ENCODE results near the gene MCHR1. TPM values are rescaled to one million over a fixed set of nuclear protein-coding genes. Genes with fewer than 3 reads are reported as not detected.

Gene MCHR1
- total and polyA plus RNA-seq, 12 donors: 0.15 to 1.5 (median 0.37) TPM; not detected in 1

DNA sequence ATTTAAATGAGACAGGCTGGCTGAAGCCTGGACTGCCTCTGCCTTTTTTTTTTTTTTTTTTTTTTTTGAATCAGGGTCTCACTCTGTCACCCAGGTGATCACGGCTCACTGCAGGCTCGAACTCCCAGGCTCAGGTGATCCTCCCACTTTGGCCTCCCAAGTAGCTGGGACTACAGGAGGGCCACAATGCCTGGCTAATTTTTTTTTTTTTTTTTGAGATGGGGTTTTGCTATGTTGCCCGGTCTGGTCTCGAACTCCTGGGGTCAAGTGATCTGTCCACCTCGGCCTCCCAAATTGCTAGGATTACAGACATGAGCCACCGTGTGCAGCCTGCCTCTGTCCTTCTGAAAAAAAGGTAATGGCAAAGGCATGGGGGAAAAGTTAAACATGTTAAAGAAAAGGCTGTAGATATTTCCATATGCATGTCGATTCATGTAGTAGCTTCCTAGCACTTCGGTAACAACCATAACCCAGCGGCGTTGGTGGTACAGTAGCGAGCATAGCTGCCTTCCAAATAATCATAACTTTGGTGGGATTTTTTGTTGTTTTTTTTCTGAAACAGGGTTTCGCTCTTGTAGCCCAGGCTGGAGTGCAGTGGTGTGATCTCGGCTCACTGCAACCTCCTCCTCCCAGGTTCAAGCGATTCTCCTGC, 48.8 kb downstream of the MCHR1 start:
- H3K27ac ChIP-seq: peak overlapping the region in 1 of 10 donors; percentile 46
- ATAC-seq (no peak), DNase-seq (no peak)
- TF ChIP-seq CTCF (IDR thresholded peaks at IDR 0.05): no peak
- H3K9me3 ChIP-seq: no peaks in the 10 kb centered on the region
- peaks cover 0 to 11% (median 5%) of the 10 kb centered on the region in 9 donors for H3K4me1 ChIP-seq
- no peaks in the 10 kb centered on the region for H3K36me3 ChIP-seq
- 92 to 96% methylated on average over 14 of the region's 14 CpGs for WGBS, 2 donors
- intact Hi-C loops (cut with DNase I): no loop called here
- no peaks in the 10 kb centered on the region for H3K27me3 ChIP-seq
- H3K4me3 ChIP-seq: no peak overlapping the region

GRCh38 chr22:40728731-40729189, 49.5 kb downstream of the MCHR1 start:
- ATAC-seq: no peak
- WGBS, 2 donors: 54% methylated on average over 13 of the region's 13 CpGs
- Histone ChIP-seq H3K27me3 (no peaks in the 10 kb centered on the region), H3K4me3 (no peak overlapping the region), H3K4me1 (peaks cover 0 to 13% (median 5%) of the 10 kb centered on the region in 9 donors), H3K27ac (peak overlapping the region in 1 of 10 donors; percentile 46), H3K36me3 (no peaks in the 10 kb centered on the region), H3K9me3 (no peaks in the 10 kb centered on the region)
- TF ChIP-seq CTCF (IDR thresholded peaks at IDR 0.05): no peak
- intact Hi-C loops (cut with DNase I): no loop called here
- DNase-seq: no peak

DNA sequence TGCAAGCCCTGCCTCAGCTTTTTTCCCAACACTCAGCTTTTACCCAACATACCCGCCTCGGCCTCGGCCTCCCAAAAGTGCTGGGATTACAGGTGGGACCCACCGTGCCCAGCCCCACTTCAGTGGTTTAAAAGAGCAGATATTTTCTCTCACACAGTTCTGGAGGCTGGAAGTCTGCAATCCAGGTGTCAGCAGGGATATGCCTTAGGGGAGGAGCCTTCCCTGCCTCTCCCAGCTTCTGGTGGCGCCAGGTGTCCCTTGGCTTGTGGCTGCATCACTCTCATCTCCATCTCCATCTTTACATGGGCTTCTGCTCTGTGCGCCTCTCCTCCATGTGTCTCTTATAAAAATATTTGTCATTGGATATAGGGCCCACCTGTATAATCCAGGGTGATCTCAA, 50.0 kb downstream of the MCHR1 start:
- ATAC-seq (no peak), DNase-seq (no peak)
- Histone ChIP-seq H3K4me1 (peaks cover 0 to 13% (median 5%) of the 10 kb centered on the region in 9 donors), H3K27me3 (no peaks in the 10 kb centered on the region), H3K9me3 (no peaks in the 10 kb centered on the region), H3K27ac (no peak overlapping the region), H3K4me3 (no peak overlapping the region), H3K36me3 (no peaks in the 10 kb centered on the region)
- TF ChIP-seq CTCF (IDR thresholded peaks at IDR 0.05): no peak
- intact Hi-C loops (cut with DNase I): no loop called here
- WGBS, 2 donors: 83 to 98% methylated on average over 6 of the region's 6 CpGs

Other genes with a start within 250 kb of the MCHR1 start
- gene MRTFA, start 42.8 kb upstream of the MCHR1 start, total RNA-seq: 10 to 100 TPM; 13.2 to 30.9 (median 18.5) TPM
- gene MRTFA, start 42.8 kb upstream of the MCHR1 start, polyA plus RNA-seq: 10 to 100 TPM; 19.1 to 24.6 TPM
- 1 to 10 TPM; 2.5 to 5.6 (median 4.0) TPM for gene SLC25A17, start 139.9 kb downstream of the MCHR1 start, total RNA-seq
- gene SLC25A17, start 139.9 kb downstream of the MCHR1 start, polyA plus RNA-seq: 1 to 10 TPM; 7.2 to 8.6 TPM
- gene ST13, start 177.2 kb downstream of the MCHR1 start, total RNA-seq: 100 to 1,000 TPM; 170 to 238 (median 215) TPM
- 100 to 1,000 TPM in 1 of 2 donors, 10 to 100 TPM in 1; 35.0 to 126 TPM for gene ST13, start 177.2 kb downstream of the MCHR1 start, polyA plus RNA-seq
- 10 to 100 TPM; 20.0 to 31.7 (median 26.3) TPM for gene XPNPEP3, start 177.7 kb downstream of the MCHR1 start, total RNA-seq
- gene XPNPEP3, start 177.7 kb downstream of the MCHR1 start, polyA plus RNA-seq: 1 to 10 TPM; 3.7 to 5.6 TPM
- gene DNAJB7, start 182.6 kb downstream of the MCHR1 start, total RNA-seq: not detected
- not detected for gene DNAJB7, start 182.6 kb downstream of the MCHR1 start, polyA plus RNA-seq

All from heart right ventricle (tissue), 16 donors.